GM23338 (cell line): ENCODE data around the gene A3GALT2. TPM values are rescaled to one million over a fixed set of nuclear protein-coding genes. Genes with fewer than 3 reads are reported as not detected.

Experiments
- ATAC-seq: fragments of 200-7000 bp; cut with Tn5 transposase; 3 replicates; pipeline ENCODE4 v1.9.1; 2020
- DNase-seq: peaks from one replicate; pipeline ENCODE4 v3.0.0-alpha.2; 2015; ENCODE audit warnings: low spot score
- H2AFZ ChIP-seq: fragments of 200-600 bp; sonication (generic); 2 replicates; pipeline ENCODE4 v1.8.0; 2016; ENCODE audit warnings: antibody characterized with exemption, mild to moderate bottlenecking, moderate library complexity
- H3F3A ChIP-seq: fragments of 200-600 bp; sonication (generic); replicated peaks from 2 replicates; pipeline ENCODE4 v1.8.0; 2017; ENCODE audit warnings: antibody characterized with exemption, mixed run types, low read depth
- H3K27ac ChIP-seq: fragments of 200-600 bp; sonication (generic); 2 replicates; pipeline ENCODE4 v1.6.1; 2016; ENCODE audit warnings: low read depth
- H3K27me3 ChIP-seq: fragments of 200-600 bp; sonication (generic); 2 replicates; pipeline ENCODE4 v1.8.0; 2016; ENCODE audit warnings: mild to moderate bottlenecking, mixed run types, moderate library complexity; ENCODE audit not compliant: insufficient read depth
- H3K36me3 ChIP-seq: fragments of 200-600 bp; sonication (generic); 2 replicates; pipeline ENCODE4 v1.8.0; 2016; ENCODE audit warnings: mild to moderate bottlenecking; ENCODE audit not compliant: insufficient read depth
- H3K4me1 ChIP-seq: fragments of 200-600 bp; sonication (generic); 2 replicates; pipeline ENCODE4 v1.8.0; 2016; ENCODE audit warnings: mild to moderate bottlenecking, moderate library complexity; ENCODE audit not compliant: insufficient read depth
- H3K4me2 ChIP-seq: fragments of 200-600 bp; sonication (generic); 2 replicates; pipeline ENCODE4 v1.7.1; 2017; ENCODE audit warnings: mixed run types
- H3K4me3 ChIP-seq: fragments of 200-600 bp; sonication (generic); 2 replicates; pipeline ENCODE4 v1.6.1; 2016; ENCODE audit warnings: mixed run types
- H3K79me2 ChIP-seq: fragments of 200-600 bp; sonication (generic); replicated peaks from 2 replicates; pipeline ENCODE4 v1.8.0; 2017; ENCODE audit warnings: mild to moderate bottlenecking; ENCODE audit not compliant: insufficient read depth
- H3K9me2 ChIP-seq: fragments of 200-600 bp; sonication (generic); 2 replicates; pipeline ENCODE4 v1.8.0; 2017; ENCODE audit not compliant: insufficient read depth
- H4K20me1 ChIP-seq: fragments of 200-600 bp; sonication (generic); replicated peaks from 2 replicates; pipeline ENCODE4 v1.8.0; 2017; ENCODE audit warnings: mild to moderate bottlenecking; ENCODE audit not compliant: insufficient read depth
- H3K27ac Mint-ChIP-seq: 2 replicates; pipeline ENCODE4 v1.8.0; 2020; ENCODE audit warnings: inconsistent platforms, mild to moderate bottlenecking, moderate library complexity, mixed read lengths
- H3K27me3 Mint-ChIP-seq: 3 replicates; pipeline ENCODE4 v1.8.0; 2022; ENCODE audit warnings: low read depth, mild to moderate bottlenecking, moderate library complexity, mixed read lengths, inconsistent platforms; ENCODE audit not compliant: insufficient read depth, poor library complexity
- H3K36me3 Mint-ChIP-seq: 3 replicates; pipeline ENCODE4 v1.8.0; 2021; ENCODE audit warnings: low read depth, mild to moderate bottlenecking, inconsistent platforms, moderate library complexity, mixed read lengths
- H3K4me1 Mint-ChIP-seq: 3 replicates; pipeline ENCODE4 v1.8.0; 2020; ENCODE audit warnings: mild to moderate bottlenecking, inconsistent platforms, mixed read lengths
- H3K4me3 Mint-ChIP-seq: 3 replicates; pipeline ENCODE4 v1.8.0; 2021; ENCODE audit warnings: moderate library complexity, mild to moderate bottlenecking, inconsistent platforms, mixed read lengths
- H3K9me3 Mint-ChIP-seq: 3 replicates; pipeline ENCODE4 v1.8.0; 2020; ENCODE audit warnings: moderate library complexity, mild to moderate bottlenecking, inconsistent platforms, mixed read lengths
- JUNB ChIP-seq: IDR thresholded peaks from one replicate; pipeline ENCODE4 v1.6.1; 2016; ENCODE audit warnings: antibody characterized with exemption; ENCODE audit not compliant: unreplicated experiment
- NANOG ChIP-seq: IDR thresholded peaks from 2 replicates; pipeline ENCODE4 v1.6.1; 2016; ENCODE audit warnings: antibody characterized with exemption, borderline replicate concordance
- ZNF114 ChIP-seq: fragments of 250-450 bp; sonication (Bioruptor Pico); IDR thresholded peaks from 2 replicates; pipeline ENCODE4 v1.5.0; 2020; ENCODE audit warnings: mild to moderate bottlenecking, moderate library complexity
- ZNF331 ChIP-seq: fragments of 250-450 bp; sonication (Bioruptor Pico); IDR thresholded peaks from 2 replicates; pipeline ENCODE4 v1.5.0; 2020; ENCODE audit warnings: low read depth, mild to moderate bottlenecking, moderate library complexity
- polyA plus RNA-seq: library from polyadenylated mRNA; unstranded; fragments of >200 nt; fragmentation: Nextera tagmentation; extraction: Ambion mirVana; gene quantifications from 2 replicates; pipeline ENCODE4 v1.2.1, GENCODE V29; 2016
- total RNA-seq: library from RNA; depleted of rRNA; stranded (reverse); fragments of >200 nt; shearing (Covaris generic); gene quantifications from 2 replicates; pipeline ENCODE4 v1.2.3, GENCODE V29; 2014
- TF ChIP-seq, protein P1 (sequence below): IDR thresholded peaks from one replicate; pipeline ENCODE4 v1.6.1; 2018; ENCODE audit warnings: antibody characterized with exemption; ENCODE audit not compliant: unreplicated experiment
- TF ChIP-seq, protein P2 (sequence below): IDR thresholded peaks from 2 replicates; pipeline ENCODE4 v1.6.1; 2016; ENCODE audit warnings: antibody characterized with exemption
- TF ChIP-seq, protein P3 (sequence below): fragments of 250-450 bp; sonication (Bioruptor Pico); IDR thresholded peaks from 2 replicates; pipeline ENCODE4 v1.5.0; 2020; ENCODE audit warnings: mild to moderate bottlenecking, moderate library complexity

A3GALT2 gene
- total and polyA plus RNA-seq, 2 experiments from 2014 or later = not detected

DNA sequence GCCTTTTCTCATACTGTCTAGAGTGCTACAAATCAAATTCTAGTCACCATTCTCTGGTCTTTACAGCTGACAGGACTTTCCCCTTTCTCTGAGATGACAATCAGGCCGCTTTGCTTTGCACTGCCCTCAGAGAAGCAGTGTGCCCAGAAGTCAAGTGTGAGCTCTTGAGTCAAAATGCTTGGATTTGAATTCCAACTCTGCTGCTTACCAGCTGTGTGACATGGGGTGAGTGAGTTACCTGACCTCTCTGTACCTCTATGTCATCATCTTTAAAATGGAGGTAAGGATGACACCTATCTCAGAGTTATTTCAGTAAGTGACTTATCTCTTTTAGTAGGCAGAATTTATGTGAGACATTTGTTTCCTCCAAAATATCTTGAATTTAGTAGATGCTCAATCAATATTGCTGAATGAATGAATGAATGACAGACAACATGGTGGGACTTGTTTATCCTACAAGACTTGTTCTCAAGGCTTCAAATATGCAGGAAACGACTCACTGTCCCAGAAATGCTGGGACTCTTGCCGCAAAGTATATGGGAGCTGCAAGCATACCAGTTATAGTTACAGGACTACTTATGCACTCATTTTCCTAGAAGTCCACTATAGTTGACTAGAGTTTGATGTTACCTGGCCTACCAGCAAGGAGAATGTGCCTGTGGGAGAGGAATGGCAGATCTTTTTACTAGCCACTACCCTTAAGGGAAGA, 38.1 kb upstream of the A3GALT2 start:
- Histone ChIP-seq H3K4me1 (peaks cover 34% of the 10 kb centered on the region), H3K27ac (no peak overlapping the region), H3K4me2 (no peak overlapping the region), H3K36me3 (no peaks in the 10 kb centered on the region), H2AFZ (no peak overlapping the region), H3K79me2 (no peaks in the 10 kb centered on the region), H3K4me3 (no peak overlapping the region), H3F3A (no peaks in the 10 kb centered on the region), H4K20me1 (peaks cover 5% of the 10 kb centered on the region; the same call in 1 of the 2 replicates), H3K27me3 (peaks cover 55% of the 10 kb centered on the region), H3K9me2 (no peaks in the 10 kb centered on the region)
- DNase-seq = no peak
- TF ChIP-seq NANOG (no peak), ZNF114 (CRISPR knock-in tag) (no peak), JUNB (no peak), ZNF331 (CRISPR knock-in tag) (no peak)
- TF ChIP-seq, protein P1, sequence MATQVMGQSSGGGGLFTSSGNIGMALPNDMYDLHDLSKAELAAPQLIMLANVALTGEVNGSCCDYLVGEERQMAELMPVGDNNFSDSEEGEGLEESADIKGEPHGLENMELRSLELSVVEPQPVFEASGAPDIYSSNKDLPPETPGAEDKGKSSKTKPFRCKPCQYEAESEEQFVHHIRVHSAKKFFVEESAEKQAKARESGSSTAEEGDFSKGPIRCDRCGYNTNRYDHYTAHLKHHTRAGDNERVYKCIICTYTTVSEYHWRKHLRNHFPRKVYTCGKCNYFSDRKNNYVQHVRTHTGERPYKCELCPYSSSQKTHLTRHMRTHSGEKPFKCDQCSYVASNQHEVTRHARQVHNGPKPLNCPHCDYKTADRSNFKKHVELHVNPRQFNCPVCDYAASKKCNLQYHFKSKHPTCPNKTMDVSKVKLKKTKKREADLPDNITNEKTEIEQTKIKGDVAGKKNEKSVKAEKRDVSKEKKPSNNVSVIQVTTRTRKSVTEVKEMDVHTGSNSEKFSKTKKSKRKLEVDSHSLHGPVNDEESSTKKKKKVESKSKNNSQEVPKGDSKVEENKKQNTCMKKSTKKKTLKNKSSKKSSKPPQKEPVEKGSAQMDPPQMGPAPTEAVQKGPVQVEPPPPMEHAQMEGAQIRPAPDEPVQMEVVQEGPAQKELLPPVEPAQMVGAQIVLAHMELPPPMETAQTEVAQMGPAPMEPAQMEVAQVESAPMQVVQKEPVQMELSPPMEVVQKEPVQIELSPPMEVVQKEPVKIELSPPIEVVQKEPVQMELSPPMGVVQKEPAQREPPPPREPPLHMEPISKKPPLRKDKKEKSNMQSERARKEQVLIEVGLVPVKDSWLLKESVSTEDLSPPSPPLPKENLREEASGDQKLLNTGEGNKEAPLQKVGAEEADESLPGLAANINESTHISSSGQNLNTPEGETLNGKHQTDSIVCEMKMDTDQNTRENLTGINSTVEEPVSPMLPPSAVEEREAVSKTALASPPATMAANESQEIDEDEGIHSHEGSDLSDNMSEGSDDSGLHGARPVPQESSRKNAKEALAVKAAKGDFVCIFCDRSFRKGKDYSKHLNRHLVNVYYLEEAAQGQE = no peak
- TF ChIP-seq, protein P2, sequence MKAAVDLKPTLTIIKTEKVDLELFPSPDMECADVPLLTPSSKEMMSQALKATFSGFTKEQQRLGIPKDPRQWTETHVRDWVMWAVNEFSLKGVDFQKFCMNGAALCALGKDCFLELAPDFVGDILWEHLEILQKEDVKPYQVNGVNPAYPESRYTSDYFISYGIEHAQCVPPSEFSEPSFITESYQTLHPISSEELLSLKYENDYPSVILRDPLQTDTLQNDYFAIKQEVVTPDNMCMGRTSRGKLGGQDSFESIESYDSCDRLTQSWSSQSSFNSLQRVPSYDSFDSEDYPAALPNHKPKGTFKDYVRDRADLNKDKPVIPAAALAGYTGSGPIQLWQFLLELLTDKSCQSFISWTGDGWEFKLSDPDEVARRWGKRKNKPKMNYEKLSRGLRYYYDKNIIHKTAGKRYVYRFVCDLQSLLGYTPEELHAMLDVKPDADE = no peak
- TF ChIP-seq, protein P3, sequence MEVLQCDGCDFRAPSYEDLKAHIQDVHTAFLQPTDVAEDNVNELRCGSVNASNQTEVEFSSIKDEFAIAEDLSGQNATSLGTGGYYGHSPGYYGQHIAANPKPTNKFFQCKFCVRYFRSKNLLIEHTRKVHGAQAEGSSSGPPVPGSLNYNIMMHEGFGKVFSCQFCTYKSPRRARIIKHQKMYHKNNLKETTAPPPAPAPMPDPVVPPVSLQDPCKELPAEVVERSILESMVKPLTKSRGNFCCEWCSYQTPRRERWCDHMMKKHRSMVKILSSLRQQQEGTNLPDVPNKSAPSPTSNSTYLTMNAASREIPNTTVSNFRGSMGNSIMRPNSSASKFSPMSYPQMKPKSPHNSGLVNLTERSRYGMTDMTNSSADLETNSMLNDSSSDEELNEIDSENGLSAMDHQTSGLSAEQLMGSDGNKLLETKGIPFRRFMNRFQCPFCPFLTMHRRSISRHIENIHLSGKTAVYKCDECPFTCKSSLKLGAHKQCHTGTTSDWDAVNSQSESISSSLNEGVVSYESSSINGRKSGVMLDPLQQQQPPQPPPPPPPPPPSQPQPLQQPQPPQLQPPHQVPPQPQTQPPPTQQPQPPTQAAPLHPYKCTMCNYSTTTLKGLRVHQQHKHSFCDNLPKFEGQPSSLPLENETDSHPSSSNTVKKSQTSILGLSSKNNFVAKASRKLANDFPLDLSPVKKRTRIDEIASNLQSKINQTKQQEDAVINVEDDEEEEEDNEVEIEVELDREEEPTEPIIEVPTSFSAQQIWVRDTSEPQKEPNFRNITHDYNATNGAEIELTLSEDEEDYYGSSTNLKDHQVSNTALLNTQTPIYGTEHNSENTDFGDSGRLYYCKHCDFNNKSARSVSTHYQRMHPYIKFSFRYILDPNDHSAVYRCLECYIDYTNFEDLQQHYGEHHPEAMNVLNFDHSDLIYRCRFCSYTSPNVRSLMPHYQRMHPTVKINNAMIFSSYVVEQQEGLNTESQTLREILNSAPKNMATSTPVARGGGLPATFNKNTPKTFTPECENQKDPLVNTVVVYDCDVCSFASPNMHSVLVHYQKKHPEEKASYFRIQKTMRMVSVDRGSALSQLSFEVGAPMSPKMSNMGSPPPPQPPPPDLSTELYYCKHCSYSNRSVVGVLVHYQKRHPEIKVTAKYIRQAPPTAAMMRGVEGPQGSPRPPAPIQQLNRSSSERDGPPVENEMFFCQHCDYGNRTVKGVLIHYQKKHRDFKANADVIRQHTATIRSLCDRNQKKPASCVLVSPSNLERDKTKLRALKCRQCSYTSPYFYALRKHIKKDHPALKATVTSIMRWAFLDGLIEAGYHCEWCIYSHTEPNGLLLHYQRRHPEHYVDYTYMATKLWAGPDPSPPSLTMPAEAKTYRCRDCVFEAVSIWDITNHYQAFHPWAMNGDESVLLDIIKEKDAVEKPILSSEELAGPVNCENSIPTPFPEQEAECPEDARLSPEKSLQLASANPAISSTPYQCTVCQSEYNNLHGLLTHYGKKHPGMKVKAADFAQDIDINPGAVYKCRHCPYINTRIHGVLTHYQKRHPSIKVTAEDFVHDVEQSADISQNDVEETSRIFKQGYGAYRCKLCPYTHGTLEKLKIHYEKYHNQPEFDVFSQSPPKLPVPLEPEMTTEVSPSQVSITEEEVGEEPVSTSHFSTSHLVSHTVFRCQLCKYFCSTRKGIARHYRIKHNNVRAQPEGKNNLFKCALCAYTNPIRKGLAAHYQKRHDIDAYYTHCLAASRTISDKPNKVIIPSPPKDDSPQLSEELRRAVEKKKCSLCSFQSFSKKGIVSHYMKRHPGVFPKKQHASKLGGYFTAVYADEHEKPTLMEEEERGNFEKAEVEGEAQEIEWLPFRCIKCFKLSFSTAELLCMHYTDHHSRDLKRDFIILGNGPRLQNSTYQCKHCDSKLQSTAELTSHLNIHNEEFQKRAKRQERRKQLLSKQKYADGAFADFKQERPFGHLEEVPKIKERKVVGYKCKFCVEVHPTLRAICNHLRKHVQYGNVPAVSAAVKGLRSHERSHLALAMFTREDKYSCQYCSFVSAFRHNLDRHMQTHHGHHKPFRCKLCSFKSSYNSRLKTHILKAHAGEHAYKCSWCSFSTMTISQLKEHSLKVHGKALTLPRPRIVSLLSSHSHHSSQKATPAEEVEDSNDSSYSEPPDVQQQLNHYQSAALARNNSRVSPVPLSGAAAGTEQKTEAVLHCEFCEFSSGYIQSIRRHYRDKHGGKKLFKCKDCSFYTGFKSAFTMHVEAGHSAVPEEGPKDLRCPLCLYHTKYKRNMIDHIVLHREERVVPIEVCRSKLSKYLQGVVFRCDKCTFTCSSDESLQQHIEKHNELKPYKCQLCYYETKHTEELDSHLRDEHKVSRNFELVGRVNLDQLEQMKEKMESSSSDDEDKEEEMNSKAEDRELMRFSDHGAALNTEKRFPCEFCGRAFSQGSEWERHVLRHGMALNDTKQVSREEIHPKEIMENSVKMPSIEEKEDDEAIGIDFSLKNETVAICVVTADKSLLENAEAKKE (CRISPR knock-in tag) = no peak
- Mint-ChIP-seq H3K27me3 (peaks cover 35% of the 10 kb centered on the region), H3K4me1 (peaks cover 34% of the 10 kb centered on the region), H3K9me3 (peaks cover 6% of the 10 kb centered on the region; the same call in 1 of the 3 replicates), H3K36me3 (no peaks in the 10 kb centered on the region), H3K27ac (no peak overlapping the region), H3K4me3 (no peak overlapping the region)
- no peak for ATAC-seq
